Stimulated activated naive CD8-positive, alpha-beta T cell treated with anti-CD3 and anti-CD28 coated beads, Interleukin-15, Interleukin-2, amounts not matched to agents 100 ng/mL and 50 ng/mL, for 24 hours (primary cell): ENCODE data around the gene SPOCK1.

Source experiments
- H3K27ac Mint-ChIP-seq: one replicate; pipeline ENCODE4 v1.8.0; 2021; ENCODE audit warnings: mild to moderate bottlenecking, mixed read lengths
- H3K27me3 Mint-ChIP-seq: one replicate; pipeline ENCODE4 v1.8.0; 2021; ENCODE audit warnings: mixed read lengths
- H3K36me3 Mint-ChIP-seq: one replicate; pipeline ENCODE4 v1.8.0; 2021; ENCODE audit warnings: low read depth, mixed read lengths
- H3K4me1 Mint-ChIP-seq: one replicate; pipeline ENCODE4 v1.8.0; 2021; ENCODE audit warnings: low read depth, mixed read lengths
- H3K4me3 Mint-ChIP-seq: one replicate; pipeline ENCODE4 v1.8.0; 2021; ENCODE audit warnings: mild to moderate bottlenecking, mixed read lengths
- H3K9me3 Mint-ChIP-seq: one replicate; pipeline ENCODE4 v1.8.0; 2021; ENCODE audit warnings: mixed read lengths

The SPOCK1 gene

GRCh38 chr5:137078171-137078665 is 420.9 kb downstream of the SPOCK1 start:
- Mint-ChIP-seq H3K4me3 (no peak overlapping the region), H3K27me3 (peaks cover under 1% of the 10 kb centered on the region), H3K27ac (no peak overlapping the region), H3K9me3 (no peaks in the 10 kb centered on the region), H3K4me1 (no peaks in the 10 kb centered on the region), H3K36me3 (no peaks in the 10 kb centered on the region)

- H3K4me3 Mint-ChIP-seq: no peak overlapping the region
Observed at GRCh38 chr5:137075163-137075970, 423.8 kb downstream of the SPOCK1 start.

GRCh38 chr5:137073189-137073588 is 425.9 kb downstream of the SPOCK1 start:
- H3K4me3 Mint-ChIP-seq: no peak overlapping the region
- peaks cover 4% of the 10 kb centered on the region for H3K27me3 Mint-ChIP-seq
- no peak overlapping the region for H3K27ac Mint-ChIP-seq
- H3K4me1 Mint-ChIP-seq: no peaks in the 10 kb centered on the region
- no peaks in the 10 kb centered on the region for H3K36me3 Mint-ChIP-seq
- H3K9me3 Mint-ChIP-seq: peaks cover 3% of the 10 kb centered on the region

More at GRCh38 chr5:137075163-137075970, 423.8 kb downstream of the SPOCK1 start:
- H3K9me3 Mint-ChIP-seq: no peaks in the 10 kb centered on the region
- H3K4me1 Mint-ChIP-seq: no peaks in the 10 kb centered on the region
- H3K27me3 Mint-ChIP-seq: peaks cover 4% of the 10 kb centered on the region
- no peaks in the 10 kb centered on the region for H3K36me3 Mint-ChIP-seq
- H3K27ac Mint-ChIP-seq: no peak overlapping the region

GRCh38 chr5:137072361-137073115 is 426.6 kb downstream of the SPOCK1 start:
- H3K27me3 Mint-ChIP-seq: peaks cover 4% of the 10 kb centered on the region
- no peaks in the 10 kb centered on the region for H3K36me3 Mint-ChIP-seq
- H3K4me1 Mint-ChIP-seq: no peaks in the 10 kb centered on the region
- H3K27ac Mint-ChIP-seq: no peak overlapping the region
- no peak overlapping the region for H3K4me3 Mint-ChIP-seq
- peaks cover 3% of the 10 kb centered on the region for H3K9me3 Mint-ChIP-seq

- H3K9me3 Mint-ChIP-seq: peaks cover 3% of the 10 kb centered on the region
- H3K27me3 Mint-ChIP-seq: peaks cover 4% of the 10 kb centered on the region
- no peaks in the 10 kb centered on the region for H3K4me1 Mint-ChIP-seq
- H3K27ac Mint-ChIP-seq: no peak overlapping the region
- H3K36me3 Mint-ChIP-seq: no peaks in the 10 kb centered on the region
- H3K4me3 Mint-ChIP-seq: no peak overlapping the region
Observed at GRCh38 chr5:137071931-137072330, 427.2 kb downstream of the SPOCK1 start.

- H3K27ac Mint-ChIP-seq: no peak overlapping the region
- H3K4me1 Mint-ChIP-seq: no peaks in the 10 kb centered on the region
- H3K4me3 Mint-ChIP-seq: no peak overlapping the region
- H3K9me3 Mint-ChIP-seq: peaks cover 3% of the 10 kb centered on the region
- H3K36me3 Mint-ChIP-seq: no peaks in the 10 kb centered on the region
- peaks cover 4% of the 10 kb centered on the region for H3K27me3 Mint-ChIP-seq
Observed at GRCh38 chr5:137071526-137071925, 427.6 kb downstream of the SPOCK1 start.

- no peak overlapping the region for H3K27ac Mint-ChIP-seq
- no peaks in the 10 kb centered on the region for H3K36me3 Mint-ChIP-seq
- no peak overlapping the region for H3K4me3 Mint-ChIP-seq
- no peaks in the 10 kb centered on the region for H3K4me1 Mint-ChIP-seq
- H3K9me3 Mint-ChIP-seq: peaks cover 3% of the 10 kb centered on the region
- peaks cover 4% of the 10 kb centered on the region for H3K27me3 Mint-ChIP-seq
Observed at GRCh38 chr5:137070521-137070920, 428.6 kb downstream of the SPOCK1 start.

GRCh38 chr5:137069358-137069757 is 429.8 kb downstream of the SPOCK1 start:
- H3K27ac Mint-ChIP-seq: no peak overlapping the region

GRCh38 chr5:137061382-137061781 is 437.7 kb downstream of the SPOCK1 start:
- H3K27ac Mint-ChIP-seq: no peak overlapping the region
- H3K9me3 Mint-ChIP-seq: no peaks in the 10 kb centered on the region
- H3K4me1 Mint-ChIP-seq: no peaks in the 10 kb centered on the region
- H3K4me3 Mint-ChIP-seq: no peak overlapping the region
- H3K36me3 Mint-ChIP-seq: no peaks in the 10 kb centered on the region
- peaks cover 8% of the 10 kb centered on the region for H3K27me3 Mint-ChIP-seq

More at GRCh38 chr5:137069358-137069757, 429.8 kb downstream of the SPOCK1 start:
- Mint-ChIP-seq H3K9me3 (peaks cover 3% of the 10 kb centered on the region), H3K4me3 (no peak overlapping the region), H3K4me1 (no peaks in the 10 kb centered on the region), H3K27me3 (peaks cover 4% of the 10 kb centered on the region), H3K36me3 (no peaks in the 10 kb centered on the region)

- no peaks in the 10 kb centered on the region for H3K9me3 Mint-ChIP-seq
- H3K27me3 Mint-ChIP-seq: peaks cover 8% of the 10 kb centered on the region
- H3K27ac Mint-ChIP-seq: no peak overlapping the region
- no peaks in the 10 kb centered on the region for H3K4me1 Mint-ChIP-seq
- H3K36me3 Mint-ChIP-seq: no peaks in the 10 kb centered on the region
- no peak overlapping the region for H3K4me3 Mint-ChIP-seq
Observed at GRCh38 chr5:137058089-137058488, 441.0 kb downstream of the SPOCK1 start.

GRCh38 chr5:137056676-137057075 is 442.4 kb downstream of the SPOCK1 start:
- Mint-ChIP-seq H3K4me3 (no peak overlapping the region), H3K9me3 (no peaks in the 10 kb centered on the region), H3K36me3 (no peaks in the 10 kb centered on the region), H3K4me1 (no peaks in the 10 kb centered on the region), H3K27me3 (peaks cover 8% of the 10 kb centered on the region), H3K27ac (no peak overlapping the region)

- Mint-ChIP-seq H3K4me1 (no peaks in the 10 kb centered on the region), H3K27me3 (peaks cover 8% of the 10 kb centered on the region), H3K9me3 (no peaks in the 10 kb centered on the region), H3K36me3 (no peaks in the 10 kb centered on the region), H3K4me3 (no peak overlapping the region), H3K27ac (no peak overlapping the region)
Observed at GRCh38 chr5:137055271-137055872, 443.8 kb downstream of the SPOCK1 start.

GRCh38 chr5:137054792-137055191 is 444.3 kb downstream of the SPOCK1 start:
- Mint-ChIP-seq H3K27me3 (peaks cover 8% of the 10 kb centered on the region), H3K9me3 (no peaks in the 10 kb centered on the region), H3K36me3 (no peaks in the 10 kb centered on the region), H3K27ac (no peak overlapping the region), H3K4me1 (no peaks in the 10 kb centered on the region), H3K4me3 (no peak overlapping the region)

- Mint-ChIP-seq H3K9me3 (no peaks in the 10 kb centered on the region), H3K27ac (no peak overlapping the region), H3K4me3 (no peak overlapping the region), H3K27me3 (peaks cover 8% of the 10 kb centered on the region), H3K4me1 (no peaks in the 10 kb centered on the region), H3K36me3 (no peaks in the 10 kb centered on the region)
Observed at GRCh38 chr5:137054335-137054734, 444.8 kb downstream of the SPOCK1 start.

GRCh38 chr5:137051161-137051560 is 448.0 kb downstream of the SPOCK1 start:
- Mint-ChIP-seq H3K4me1 (no peaks in the 10 kb centered on the region), H3K9me3 (no peaks in the 10 kb centered on the region), H3K27me3 (no peaks in the 10 kb centered on the region), H3K4me3 (no peak overlapping the region), H3K36me3 (no peaks in the 10 kb centered on the region), H3K27ac (no peak overlapping the region)
